Mesenchymal stem cell (in vitro differentiated cells and primary cell): ENCODE data around the gene PNPLA3.
A peak's percentile ranks its signal among the peaks of the same experiment; 100 is the strongest.

Source experiments
- DNase-seq: peaks from one replicate; pipeline ENCODE4 v3.0.0-alpha.2; 2013
- H2AFZ ChIP-seq: one replicate; pipeline ENCODE4 v1.6.1; 2013; ENCODE audit warnings: low read depth, mild to moderate bottlenecking, control low read depth, inconsistent platforms, low read length, moderate library complexity
- H2AK5ac ChIP-seq: 2 replicates; pipeline ENCODE4 v1.6.1; 2013; ENCODE audit warnings: low read length, moderate library complexity, mild to moderate bottlenecking, inconsistent platforms; ENCODE audit not compliant: severe bottlenecking
- H2BK120ac ChIP-seq: one replicate; pipeline ENCODE4 v1.6.1; 2013; ENCODE audit warnings: low read depth, mild to moderate bottlenecking, inconsistent platforms, low read length, moderate library complexity
- H2BK12ac ChIP-seq, 2 experiments: one replicate each; pipeline ENCODE4 v1.6.1; 2013; ENCODE audit warnings: inconsistent platforms in 2 of 2, low read length in 2 of 2, mild to moderate bottlenecking in 2 of 2, moderate library complexity in 2 of 2, control low read depth in 1 of 2
- H2BK15ac ChIP-seq: one replicate; pipeline ENCODE4 v1.6.1; 2013; ENCODE audit warnings: mild to moderate bottlenecking, low read depth, inconsistent platforms; ENCODE audit not compliant: poor library complexity, severe bottlenecking
- H2BK5ac ChIP-seq: 2 replicates; pipeline ENCODE4 v1.6.1; 2013; ENCODE audit warnings: low read depth, mild to moderate bottlenecking, low read length, control low read depth, inconsistent platforms; ENCODE audit not compliant: poor library complexity, severe bottlenecking
- H3K14ac ChIP-seq, 2 experiments: one replicate each; pipeline ENCODE4 v1.6.1; 2013; ENCODE audit warnings: inconsistent platforms in 2 of 2, low read length in 2 of 2, control low read depth in 1 of 2, mild to moderate bottlenecking in 1 of 2, moderate library complexity in 1 of 2
- H3K18ac ChIP-seq, 2 experiments: one replicate each; pipeline ENCODE4 v1.6.1; 2013; ENCODE audit warnings: inconsistent platforms in 2 of 2, low read length in 2 of 2, control low read depth in 1 of 2, low read depth in 1 of 2, mild to moderate bottlenecking in 1 of 2
- H3K23ac ChIP-seq, 2 experiments: one replicate each; pipeline ENCODE4 v1.6.1; 2013; ENCODE audit warnings: inconsistent platforms in 2 of 2, low read length in 2 of 2, mild to moderate bottlenecking in 2 of 2, moderate library complexity in 2 of 2, control low read depth in 1 of 2
- H3K27ac ChIP-seq: 2 replicates; pipeline ENCODE4 v1.5.1; 2013; ENCODE audit warnings: mild to moderate bottlenecking, moderate library complexity, low read length, control low read depth, inconsistent platforms; ENCODE audit not compliant: poor library complexity, severe bottlenecking
- H3K27me3 ChIP-seq, 2 experiments: 2 replicates each; pipeline versions ENCODE4 v1.6.1 to v1.7.0; 2013; ENCODE audit warnings: low read length in 2 of 2, mild to moderate bottlenecking in 2 of 2, moderate library complexity in 2 of 2, control low read depth in 1 of 2, inconsistent platforms in 1 of 2; ENCODE audit not compliant: control insufficient read depth in 1 of 2, insufficient read depth in 1 of 2
- H3K36me3 ChIP-seq, 2 experiments: 2 replicates each; pipeline versions ENCODE4 v1.6.1 to v1.7.0; 2013; ENCODE audit warnings: low read length in 2 of 2, control low read depth in 1 of 2, inconsistent platforms in 1 of 2, low read depth in 1 of 2, mild to moderate bottlenecking in 1 of 2; ENCODE audit not compliant: insufficient read depth in 2 of 2, control insufficient read depth in 1 of 2
- H3K4ac ChIP-seq, 2 experiments: one replicate each; pipeline ENCODE4 v1.6.1; 2013; ENCODE audit warnings: inconsistent platforms in 2 of 2, low read length in 2 of 2, mild to moderate bottlenecking in 2 of 2, moderate library complexity in 2 of 2, control low read depth in 1 of 2, low read depth in 1 of 2
- H3K4me1 ChIP-seq: 2 replicates; pipeline ENCODE4 v1.6.1; 2013; ENCODE audit warnings: low read depth, low read length, control low read depth; ENCODE audit not compliant: control insufficient read depth, insufficient read depth
- H3K4me2 ChIP-seq: 2 replicates; pipeline ENCODE4 v1.6.1; 2013; ENCODE audit warnings: low read length, mild to moderate bottlenecking, inconsistent platforms; ENCODE audit not compliant: poor library complexity, severe bottlenecking
- H3K4me3 ChIP-seq, 2 experiments: 2 replicates each; pipeline versions ENCODE4 v1.5.1 to v1.7.0; 2013; ENCODE audit warnings: low read length in 2 of 2, mild to moderate bottlenecking in 2 of 2, control low read depth in 1 of 2, low read depth in 1 of 2; ENCODE audit not compliant: insufficient read depth in 1 of 2
- H3K79me1 ChIP-seq: replicated peaks from 2 replicates; pipeline ENCODE4 v1.6.1; 2013; ENCODE audit warnings: mild to moderate bottlenecking, control low read depth, low read length, inconsistent platforms; ENCODE audit not compliant: poor library complexity, severe bottlenecking
- H3K9ac ChIP-seq: 2 replicates; pipeline ENCODE4 v1.7.0; 2013; ENCODE audit warnings: mild to moderate bottlenecking, low read length, moderate library complexity
- H3K9me3 ChIP-seq: 2 replicates; pipeline ENCODE4 v1.7.0; 2013; ENCODE audit warnings: mild to moderate bottlenecking, low read length; ENCODE audit not compliant: control insufficient read depth
- H4K8ac ChIP-seq: one replicate; pipeline ENCODE4 v1.6.1; 2013; ENCODE audit warnings: inconsistent platforms, mild to moderate bottlenecking, low read length, moderate library complexity
- H4K91ac ChIP-seq: one replicate; pipeline ENCODE4 v1.6.1; 2013; ENCODE audit warnings: mild to moderate bottlenecking, low read length, inconsistent platforms
- WGBS: methylation state at CpG from one replicate; pipeline ENCODE4 v1.1.7; 2013; ENCODE audit warnings: mixed read lengths; 5-methylcytosine and 5-hydroxymethylcytosine counted together

PNPLA3 gene

GRCh38 chr22:43944670-43945430 lies 21.2 kb downstream of the PNPLA3 start:
- Histone ChIP-seq H3K4me3 (no peak overlapping the region), H3K4me1 (peaks cover 7% of the 10 kb centered on the region), H4K8ac (peak overlapping the region; percentile 12), H2BK120ac (no peak overlapping the region), H3K18ac (no peak overlapping the region), H3K23ac (no peak overlapping the region), H2BK15ac (no peak overlapping the region), H3K4me2 (no peak overlapping the region), H3K27me3 (no peaks in the 10 kb centered on the region), H2AFZ (no peak overlapping the region), H2BK5ac (no peak overlapping the region), H3K79me1 (peaks cover 6% of the 10 kb centered on the region), H2AK5ac (no peak overlapping the region), H3K14ac (no peak overlapping the region), H4K91ac (no peak overlapping the region), H3K4ac (no peak overlapping the region), H3K36me3 (peaks cover 33 to 56% of the 10 kb centered on the region in 2 experiments), H3K27ac (no peak overlapping the region), H3K9me3 (peaks cover 6% of the 10 kb centered on the region), H2BK12ac (no peak overlapping the region), H3K9ac (no peak overlapping the region)
- 92% methylated on average over 20 of the region's 20 CpGs for WGBS
- no peak for DNase-seq

GRCh38 chr22:43945632-43946383 lies 22.2 kb downstream of the PNPLA3 start:
- Histone ChIP-seq H3K27me3 (no peaks in the 10 kb centered on the region), H3K36me3 (peaks cover 27 to 48% of the 10 kb centered on the region in 2 experiments), H3K4ac (no peak overlapping the region), H3K27ac (no peak overlapping the region), H2AFZ (no peak overlapping the region), H2BK15ac (no peak overlapping the region), H3K14ac (no peak overlapping the region), H2BK120ac (no peak overlapping the region), H3K9ac (no peak overlapping the region), H3K23ac (no peak overlapping the region), H3K79me1 (peaks cover 6% of the 10 kb centered on the region), H4K8ac (no peak overlapping the region), H3K4me1 (peaks cover 7% of the 10 kb centered on the region), H2BK12ac (no peak overlapping the region), H3K4me2 (no peak overlapping the region), H3K4me3 (no peak overlapping the region), H3K18ac (peak overlapping the region in 1 of 2 experiments; percentile 50), H2BK5ac (no peak overlapping the region), H4K91ac (no peak overlapping the region), H2AK5ac (no peak overlapping the region), H3K9me3 (peaks cover 6% of the 10 kb centered on the region)
- DNase-seq = peak; percentile 69
- WGBS = 57% methylated on average over 12 of the region's 12 CpGs

- Histone ChIP-seq H3K36me3 (peaks cover 24 to 45% of the 10 kb centered on the region in 2 experiments), H2BK15ac (no peak overlapping the region), H3K27ac (no peak overlapping the region), H2BK120ac (no peak overlapping the region), H3K4me2 (no peak overlapping the region), H4K91ac (no peak overlapping the region), H2BK5ac (no peak overlapping the region), H3K4ac (no peak overlapping the region), H3K14ac (no peak overlapping the region), H3K9me3 (peaks cover 6% of the 10 kb centered on the region), H3K4me3 (no peak overlapping the region), H3K18ac (no peak overlapping the region), H3K79me1 (peaks cover 6% of the 10 kb centered on the region), H2AK5ac (no peak overlapping the region), H2AFZ (no peak overlapping the region), H4K8ac (no peak overlapping the region), H3K4me1 (peaks cover 7% of the 10 kb centered on the region), H3K23ac (no peak overlapping the region), H3K9ac (no peak overlapping the region), H2BK12ac (no peak overlapping the region), H3K27me3 (no peaks in the 10 kb centered on the region)
- 88% methylated on average over 7 of the region's 7 CpGs for WGBS
- no peak for DNase-seq
These were observed 22.7 kb downstream of the PNPLA3 start for GRCh38 chr22:43946384-43946667.

- H3K4me1 ChIP-seq = peaks cover 7% of the 10 kb centered on the region
- no peak overlapping the region for H2BK5ac ChIP-seq
- no peak overlapping the region for H2BK120ac ChIP-seq
- H2AFZ ChIP-seq = no peak overlapping the region
- no peak overlapping the region for H3K14ac ChIP-seq
- no peak overlapping the region for H3K4ac ChIP-seq
- no peaks in the 10 kb centered on the region for H3K27me3 ChIP-seq
- peaks cover 3 to 41% of the 10 kb centered on the region in 2 experiments for H3K36me3 ChIP-seq
- H3K27ac ChIP-seq = no peak overlapping the region
- H3K4me3 ChIP-seq = no peak overlapping the region
- H3K23ac ChIP-seq = no peak overlapping the region
- H3K4me2 ChIP-seq = no peak overlapping the region
- no peak overlapping the region for H3K18ac ChIP-seq
- no peak overlapping the region for H2BK12ac ChIP-seq
- no peak overlapping the region for H2BK15ac ChIP-seq
- H3K9ac ChIP-seq = no peak overlapping the region
- no peaks in the 10 kb centered on the region for H3K9me3 ChIP-seq
- no peak overlapping the region for H4K91ac ChIP-seq
- no peak overlapping the region for H2AK5ac ChIP-seq
- DNase-seq = no peak
- 91% methylated on average over 9 of the region's 12 CpGs for WGBS
- H3K79me1 ChIP-seq = peaks cover 3% of the 10 kb centered on the region
- H4K8ac ChIP-seq = no peak overlapping the region
These were observed 25.3 kb downstream of the PNPLA3 start for GRCh38 chr22:43948836-43949406.
